ENCODE results near the gene HSD3B7.
A peak's percentile ranks its signal among the peaks of the same experiment; 100 is the strongest.

Gene HSD3B7

GRCh38 chr16:30985401-30986128 lies 558 bp downstream of the HSD3B7 start:
- TF ChIP-seq ZNF70 (CRISPR knock-in tag; IDR thresholded peaks at IDR 0.05) (no peak), BACH2 (CRISPR knock-in tag; IDR thresholded peaks at IDR 0.05; ENCODE audit: borderline replicate concordance) (no peak), TOX (CRISPR knock-in tag; IDR thresholded peaks at IDR 0.05; ENCODE audit: borderline replicate concordance) (no peak), CSRNP3 (CRISPR knock-in tag; IDR thresholded peaks at IDR 0.05) (no peak), ZFP30 (CRISPR knock-in tag; IDR thresholded peaks at IDR 0.05) (no peak), POU6F1 (CRISPR knock-in tag; IDR thresholded peaks at IDR 0.05; ENCODE audit: borderline replicate concordance, low read depth) (no peak), PATZ1 (CRISPR knock-in tag; IDR thresholded peaks at IDR 0.05; ENCODE audit: borderline replicate concordance) (no peak), PPARA (CRISPR knock-in tag; IDR thresholded peaks at IDR 0.05; ENCODE audit: borderline replicate concordance) (no peak), TSHZ2 (CRISPR knock-in tag; IDR thresholded peaks at IDR 0.05) (no peak), OSR1 (CRISPR knock-in tag; IDR thresholded peaks at IDR 0.05) (no peak)
- TF ChIP-seq, protein P1, sequence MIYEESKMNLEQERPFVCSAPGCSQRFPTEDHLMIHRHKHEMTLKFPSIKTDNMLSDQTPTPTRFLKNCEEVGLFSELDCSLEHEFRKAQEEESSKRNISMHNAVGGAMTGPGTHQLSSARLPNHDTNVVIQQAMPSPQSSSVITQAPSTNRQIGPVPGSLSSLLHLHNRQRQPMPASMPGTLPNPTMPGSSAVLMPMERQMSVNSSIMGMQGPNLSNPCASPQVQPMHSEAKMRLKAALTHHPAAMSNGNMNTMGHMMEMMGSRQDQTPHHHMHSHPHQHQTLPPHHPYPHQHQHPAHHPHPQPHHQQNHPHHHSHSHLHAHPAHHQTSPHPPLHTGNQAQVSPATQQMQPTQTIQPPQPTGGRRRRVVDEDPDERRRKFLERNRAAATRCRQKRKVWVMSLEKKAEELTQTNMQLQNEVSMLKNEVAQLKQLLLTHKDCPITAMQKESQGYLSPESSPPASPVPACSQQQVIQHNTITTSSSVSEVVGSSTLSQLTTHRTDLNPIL (CRISPR knock-in tag; IDR thresholded peaks at IDR 0.05; ENCODE audit: low read depth) = no peak
- ATAC-seq = peak; percentile 32

DNA sequence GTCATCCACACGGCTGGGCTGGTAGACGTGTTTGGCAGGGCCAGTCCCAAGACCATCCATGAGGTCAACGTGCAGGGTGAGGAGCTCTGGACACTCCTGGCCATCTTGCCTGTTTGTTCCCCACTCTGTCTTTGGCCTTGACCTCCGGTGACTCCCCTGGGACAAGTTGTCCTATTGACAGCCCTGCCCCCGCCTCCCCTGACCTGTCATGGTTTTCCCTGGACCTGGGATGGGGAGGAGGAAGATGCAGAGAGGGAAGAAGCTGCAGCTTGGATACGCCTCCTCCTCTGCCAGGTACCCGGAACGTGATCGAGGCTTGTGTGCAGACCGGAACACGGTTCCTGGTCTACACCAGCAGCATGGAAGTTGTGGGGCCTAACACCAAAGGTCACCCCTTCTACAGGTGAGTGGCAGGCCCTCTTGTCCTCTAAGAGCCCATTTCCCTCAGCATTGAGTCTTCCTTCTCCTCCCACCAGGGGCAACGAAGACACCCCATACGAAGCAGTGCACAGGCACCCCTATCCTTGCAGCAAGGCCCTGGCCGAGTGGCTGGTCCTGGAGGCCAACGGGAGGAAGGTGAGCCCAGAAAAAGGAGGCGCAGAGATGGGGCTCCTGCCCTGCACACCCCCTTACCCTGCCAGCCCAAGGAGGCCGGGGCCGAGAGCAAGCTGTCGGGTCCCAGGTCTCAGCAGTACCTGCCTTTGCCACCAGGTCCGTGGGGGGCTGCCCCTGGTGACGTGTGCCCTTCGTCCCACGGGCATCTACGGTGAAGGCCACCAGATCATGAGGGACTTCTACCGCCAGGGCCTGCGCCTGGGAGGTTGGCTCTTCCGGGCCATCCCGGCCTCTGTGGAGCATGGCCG lies 1.4 kb downstream of the HSD3B7 start:
- ATAC-seq = no peak
- TF ChIP-seq GLIS3 (CRISPR knock-in tag; IDR thresholded peaks at IDR 0.05) (no peak), PPARA (CRISPR knock-in tag; IDR thresholded peaks at IDR 0.05; ENCODE audit: borderline replicate concordance) (no peak), ZFP30 (CRISPR knock-in tag; IDR thresholded peaks at IDR 0.05) (no peak), OSR1 (CRISPR knock-in tag; IDR thresholded peaks at IDR 0.05) (no peak), ZNF8 (CRISPR knock-in tag; IDR thresholded peaks at IDR 0.05) (no peak), ZFP3 (CRISPR knock-in tag; IDR thresholded peaks at IDR 0.05) (no peak), ZNF70 (CRISPR knock-in tag; IDR thresholded peaks at IDR 0.05) (no peak), PATZ1 (CRISPR knock-in tag; IDR thresholded peaks at IDR 0.05; ENCODE audit: borderline replicate concordance) (no peak), ARNTL (CRISPR knock-in tag; IDR thresholded peaks at IDR 0.05; ENCODE audit: borderline replicate concordance, low read depth) (no peak), TCF4 (CRISPR knock-in tag; IDR thresholded peaks at IDR 0.05; ENCODE audit: borderline replicate concordance) (no peak)
- TF ChIP-seq, protein P1 (CRISPR knock-in tag; IDR thresholded peaks at IDR 0.05; ENCODE audit: low read depth) = no peak

Data from SK-N-SH treated with all-trans-retinoic acid at 6 μM for 48 hours (cell line).